Endothelial cell of umbilical vein (primary cell): Measurements from ENCODE around the gene ZNF516.

ENCODE experiments used
- CTCF ChIP-seq, 2 donors: IDR thresholded peaks; 1 replicate in 1 of 2; 2 replicates in 1 of 2; pipeline ENCODE4 v1.5.1; 2011; ENCODE audit warnings: low read length in 2 of 2, mild to moderate bottlenecking in 2 of 2, moderate library complexity in 2 of 2, control low read depth in 1 of 2, inconsistent platforms in 1 of 2, low read depth in 1 of 2; ENCODE audit not compliant: insufficient read depth in 1 of 2; ENCODE audit errors: extremely low read depth in 1 of 2
- POLR2AphosphoS5 ChIP-seq: IDR thresholded peaks from 2 replicates; pipeline ENCODE4 v1.6.1; 2012; ENCODE audit warnings: low read depth, mild to moderate bottlenecking, control low read depth, low read length, moderate library complexity; ENCODE audit not compliant: insufficient read depth

- TF ChIP-seq CTCF (IDR thresholded peaks at IDR 0.05; ENCODE audit: extremely low read depth in 1 of 2, insufficient read depth in 1 of 2, low read depth in 1 of 2, low read length in 2 of 2), result no peak
- TF ChIP-seq POLR2AphosphoS5, result no peak
Observed at GRCh38 chr18:76348267-76349066, 146.6 kb downstream of the ZNF516 start.
